ENCODE measurements around the gene USP49.

The USP49 gene

GRCh38 chr6:41874741-41875140 is 20.4 kb downstream of the USP49 start:
- Mint-ChIP-seq H3K9me3 (no peaks in the 10 kb centered on the region), H3K36me3 (no peaks in the 10 kb centered on the region), H3K4me3 (no peak overlapping the region), H3K27ac (no peak overlapping the region), H3K4me1 (peaks cover 6 to 22% of the 10 kb centered on the region in 2 donors), H3K27me3 (no peaks in the 10 kb centered on the region)
- ATAC-seq (replicated peaks) (no peak), DNase-seq (no peak)

GRCh38 chr6:41872147-41872546 is 23.0 kb downstream of the USP49 start:
- Mint-ChIP-seq H3K4me1 (peaks cover 8 to 29% of the 10 kb centered on the region in 2 donors), H3K9me3 (no peaks in the 10 kb centered on the region), H3K36me3 (peaks cover 0 to 7% of the 10 kb centered on the region in 2 donors), H3K27ac (no peak overlapping the region), H3K4me3 (no peak overlapping the region), H3K27me3 (no peaks in the 10 kb centered on the region)
- DNase-seq, result no peak
- ATAC-seq (replicated peaks), result no peak

GRCh38 chr6:41871691-41872090 is 23.5 kb downstream of the USP49 start:
- Mint-ChIP-seq H3K27ac (no peak overlapping the region), H3K36me3 (peaks cover 0 to 9% of the 10 kb centered on the region in 2 donors), H3K9me3 (no peaks in the 10 kb centered on the region), H3K27me3 (no peaks in the 10 kb centered on the region), H3K4me1 (peaks cover 8 to 29% of the 10 kb centered on the region in 2 donors), H3K4me3 (peak overlapping the region in 1 of 2 donors; percentile 11)
- DNase-seq, result no peak
- peak in 1 of 2 donors; percentile 33 for ATAC-seq (replicated peaks)

- ATAC-seq (replicated peaks) (no peak), DNase-seq (no peak)
- no peak overlapping the region for H3K27ac Mint-ChIP-seq
- H3K9me3 Mint-ChIP-seq, result no peaks in the 10 kb centered on the region
- H3K27me3 Mint-ChIP-seq, result no peaks in the 10 kb centered on the region
- H3K4me3 Mint-ChIP-seq, result no peak overlapping the region
- H3K36me3 Mint-ChIP-seq, result no peaks in the 10 kb centered on the region
- no peaks in the 10 kb centered on the region for H3K4me1 Mint-ChIP-seq
Measured at GRCh38 chr6:41859356-41859755, 35.8 kb downstream of the USP49 start.

- H3K36me3 Mint-ChIP-seq, result no peaks in the 10 kb centered on the region
- no peaks in the 10 kb centered on the region for H3K27me3 Mint-ChIP-seq
- H3K4me3 Mint-ChIP-seq, result no peak overlapping the region
- H3K9me3 Mint-ChIP-seq, result no peaks in the 10 kb centered on the region
- no peak overlapping the region for H3K27ac Mint-ChIP-seq
- DNase-seq (no peak), ATAC-seq (replicated peaks) (no peak)
- no peaks in the 10 kb centered on the region for H3K4me1 Mint-ChIP-seq
Measured at GRCh38 chr6:41858703-41859102, 36.5 kb downstream of the USP49 start.

- Mint-ChIP-seq H3K27me3 (no peaks in the 10 kb centered on the region), H3K9me3 (no peaks in the 10 kb centered on the region), H3K27ac (no peak overlapping the region), H3K36me3 (peaks cover 0 to 10% of the 10 kb centered on the region in 2 donors), H3K4me1 (peaks cover 3 to 5% of the 10 kb centered on the region in 2 donors), H3K4me3 (no peak overlapping the region)
- DNase-seq (no peak), ATAC-seq (replicated peaks) (no peak)
Measured at GRCh38 chr6:41850861-41851260, 44.3 kb downstream of the USP49 start.

- H3K36me3 Mint-ChIP-seq, result peaks cover 0 to 10% of the 10 kb centered on the region in 2 donors
- H3K9me3 Mint-ChIP-seq, result no peaks in the 10 kb centered on the region
- H3K27me3 Mint-ChIP-seq, result no peaks in the 10 kb centered on the region
- H3K4me3 Mint-ChIP-seq, result no peak overlapping the region
- DNase-seq, result peak; percentile 17
- ATAC-seq (replicated peaks), result peak; percentile 61 to 67
- no peak overlapping the region for H3K27ac Mint-ChIP-seq
- H3K4me1 Mint-ChIP-seq, result peaks cover 3 to 5% of the 10 kb centered on the region in 2 donors
Measured at GRCh38 chr6:41846666-41847237, 48.4 kb downstream of the USP49 start.

GRCh38 chr6:41843178-41843577 is 52.0 kb downstream of the USP49 start:
- no peak for DNase-seq
- ATAC-seq (replicated peaks), result no peak
- H3K36me3 Mint-ChIP-seq, result peaks cover 2 to 8% of the 10 kb centered on the region in 2 donors
- H3K9me3 Mint-ChIP-seq, result no peaks in the 10 kb centered on the region
- peaks cover 2 to 5% of the 10 kb centered on the region in 2 donors for H3K4me1 Mint-ChIP-seq
- H3K4me3 Mint-ChIP-seq, result no peak overlapping the region
- no peaks in the 10 kb centered on the region for H3K27me3 Mint-ChIP-seq
- peak overlapping the region; percentile 73 for H3K27ac Mint-ChIP-seq

GRCh38 chr6:41840326-41840725 is 54.8 kb downstream of the USP49 start:
- H3K4me3 Mint-ChIP-seq, result no peak overlapping the region
- ATAC-seq (replicated peaks), result no peak
- peaks cover 2 to 6% of the 10 kb centered on the region in 2 donors for H3K36me3 Mint-ChIP-seq
- H3K27ac Mint-ChIP-seq, result no peak overlapping the region
- H3K27me3 Mint-ChIP-seq, result no peaks in the 10 kb centered on the region
- H3K9me3 Mint-ChIP-seq, result no peaks in the 10 kb centered on the region
- H3K4me1 Mint-ChIP-seq, result no peaks in the 10 kb centered on the region
- DNase-seq, result no peak

GRCh38 chr6:41836660-41837052 is 58.5 kb downstream of the USP49 start:
- Mint-ChIP-seq H3K27ac (no peak overlapping the region), H3K4me3 (no peak overlapping the region), H3K27me3 (no peaks in the 10 kb centered on the region), H3K9me3 (no peaks in the 10 kb centered on the region), H3K36me3 (peaks cover 2 to 6% of the 10 kb centered on the region in 2 donors), H3K4me1 (no peaks in the 10 kb centered on the region)
- ATAC-seq (replicated peaks) (no peak), DNase-seq (no peak)

- no peaks in the 10 kb centered on the region for H3K9me3 Mint-ChIP-seq
- no peaks in the 10 kb centered on the region for H3K4me1 Mint-ChIP-seq
Measured at GRCh38 chr6:41836022-41836659, 59.0 kb downstream of the USP49 start.

GRCh38 chr6:41832263-41832662 is 62.9 kb downstream of the USP49 start:
- no peak for ATAC-seq (replicated peaks)
- no peaks in the 10 kb centered on the region for H3K27me3 Mint-ChIP-seq
- H3K36me3 Mint-ChIP-seq, result peaks cover 0 to 3% of the 10 kb centered on the region in 2 donors
- no peaks in the 10 kb centered on the region for H3K4me1 Mint-ChIP-seq
- DNase-seq, result no peak
- H3K27ac Mint-ChIP-seq, result no peak overlapping the region
- H3K9me3 Mint-ChIP-seq, result no peaks in the 10 kb centered on the region
- no peak overlapping the region for H3K4me3 Mint-ChIP-seq

More at GRCh38 chr6:41836022-41836659, 59.0 kb downstream of the USP49 start:
- Mint-ChIP-seq H3K27me3 (no peaks in the 10 kb centered on the region), H3K27ac (no peak overlapping the region), H3K36me3 (peaks cover 2 to 4% of the 10 kb centered on the region in 2 donors), H3K4me3 (no peak overlapping the region)
- DNase-seq (no peak), ATAC-seq (replicated peaks) (no peak)

- no peak overlapping the region for H3K27ac Mint-ChIP-seq
- ATAC-seq (replicated peaks), result no peak
Measured at GRCh38 chr6:41826343-41827022, 68.7 kb downstream of the USP49 start.

GRCh38 chr6:41824571-41825569 is 70.3 kb downstream of the USP49 start:
- Mint-ChIP-seq H3K4me3 (no peak overlapping the region), H3K4me1 (no peaks in the 10 kb centered on the region), H3K36me3 (no peaks in the 10 kb centered on the region), H3K9me3 (no peaks in the 10 kb centered on the region), H3K27me3 (no peaks in the 10 kb centered on the region), H3K27ac (no peak overlapping the region)
- DNase-seq (no peak), ATAC-seq (replicated peaks) (no peak)

More at GRCh38 chr6:41826343-41827022, 68.7 kb downstream of the USP49 start:
- H3K27me3 Mint-ChIP-seq, result no peaks in the 10 kb centered on the region
- DNase-seq, result no peak
- no peaks in the 10 kb centered on the region for H3K36me3 Mint-ChIP-seq
- no peak overlapping the region for H3K4me3 Mint-ChIP-seq
- no peaks in the 10 kb centered on the region for H3K9me3 Mint-ChIP-seq
- no peaks in the 10 kb centered on the region for H3K4me1 Mint-ChIP-seq
